Ascending aorta (tissue), 2 donors: ENCODE data around the gene ZNF211. TPM values are rescaled to one million over a fixed set of nuclear protein-coding genes. Genes with fewer than 3 reads are reported as not detected.

Source experiments
- DNase-seq, 2 donors: peaks; one replicate each; pipeline ENCODE4 v3.0.0-alpha.2; 2019; ENCODE audit warnings: low spot score in 2 of 2
- H3K27ac ChIP-seq, 2 donors: fragments of 200-600 bp; sonication (generic); one replicate each; pipeline ENCODE4 v1.5.1; 2016 to 2017; ENCODE audit warnings: mild to moderate bottlenecking in 1 of 2
- H3K27me3 ChIP-seq: fragments of 200-600 bp; sonication (generic); one replicate; pipeline ENCODE4 v1.5.1; 2017
- H3K36me3 ChIP-seq, 2 donors: fragments of 200-600 bp; sonication (generic); one replicate each; pipeline ENCODE4 v1.5.1; 2016
- H3K4me1 ChIP-seq, 2 donors: fragments of 200-600 bp; sonication (generic); one replicate each; pipeline ENCODE4 v1.5.1; 2016 to 2017; ENCODE audit warnings: mild to moderate bottlenecking in 1 of 2
- H3K4me3 ChIP-seq, 2 donors: fragments of 200-600 bp; sonication (generic); one replicate each; pipeline ENCODE4 v1.5.1; 2016 to 2017; ENCODE audit warnings: mild to moderate bottlenecking in 1 of 2
- H3K9me3 ChIP-seq, 2 donors: fragments of 200-600 bp; sonication (generic); one replicate each; pipeline ENCODE4 v1.5.1; 2016
- intact Hi-C: fragments of 100-400 bp; cut with DNase I; formaldehyde crosslinking; loops from one replicate; pipeline ENCODE4 v1.15.1; 2023
- total RNA-seq: library from RNA; depleted of rRNA; stranded (reverse); fragments of >200 nt; gene quantifications from one replicate; pipeline ENCODE4 v1.1.0, GENCODE V29; 2016
- TF ChIP-seq, protein P1 (sequence below), 3 experiments: fragments of 200-600 bp in 2 of 3; fragments of 450-650 bp in 1 of 3; sonication (generic) in 2 of 3; IDR thresholded peaks; one replicate each; pipeline ENCODE4 v1.5.1; 2016 to 2019; ENCODE audit warnings: antibody characterized with exemption in 3 of 3, mild to moderate bottlenecking in 1 of 3, moderate library complexity in 1 of 3

Gene ZNF211
- total RNA-seq, 1 donor from 2014 or later = 9.9 TPM

DNA sequence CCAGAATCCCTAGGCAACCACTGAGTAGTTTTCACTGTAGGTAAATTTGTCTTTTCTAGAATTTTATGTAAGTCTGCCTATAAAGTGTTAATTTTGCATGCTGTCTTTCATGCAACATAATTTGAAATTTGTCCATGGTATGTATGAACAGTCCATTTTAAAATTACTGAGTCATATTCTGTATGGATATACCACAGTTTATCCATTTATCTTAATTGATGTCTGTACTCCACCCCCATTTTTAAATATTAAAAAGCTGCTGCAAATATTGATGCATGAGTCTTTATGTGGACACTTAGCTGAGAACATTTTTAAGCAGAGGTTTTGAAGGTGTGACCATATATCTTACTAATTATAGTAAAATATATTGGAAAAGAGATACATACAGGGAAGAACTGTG lies 9.9 kb upstream of the ZNF211 start:
- Histone ChIP-seq H3K27me3 (no peaks in the 10 kb centered on the region), H3K27ac (no peak overlapping the region), H3K9me3 (peaks cover 91 to 100% of the 10 kb centered on the region in 2 donors), H3K4me1 (no peaks in the 10 kb centered on the region), H3K4me3 (no peak overlapping the region), H3K36me3 (peaks cover 44 to 70% of the 10 kb centered on the region in 2 donors)
- TF ChIP-seq, protein P1, sequence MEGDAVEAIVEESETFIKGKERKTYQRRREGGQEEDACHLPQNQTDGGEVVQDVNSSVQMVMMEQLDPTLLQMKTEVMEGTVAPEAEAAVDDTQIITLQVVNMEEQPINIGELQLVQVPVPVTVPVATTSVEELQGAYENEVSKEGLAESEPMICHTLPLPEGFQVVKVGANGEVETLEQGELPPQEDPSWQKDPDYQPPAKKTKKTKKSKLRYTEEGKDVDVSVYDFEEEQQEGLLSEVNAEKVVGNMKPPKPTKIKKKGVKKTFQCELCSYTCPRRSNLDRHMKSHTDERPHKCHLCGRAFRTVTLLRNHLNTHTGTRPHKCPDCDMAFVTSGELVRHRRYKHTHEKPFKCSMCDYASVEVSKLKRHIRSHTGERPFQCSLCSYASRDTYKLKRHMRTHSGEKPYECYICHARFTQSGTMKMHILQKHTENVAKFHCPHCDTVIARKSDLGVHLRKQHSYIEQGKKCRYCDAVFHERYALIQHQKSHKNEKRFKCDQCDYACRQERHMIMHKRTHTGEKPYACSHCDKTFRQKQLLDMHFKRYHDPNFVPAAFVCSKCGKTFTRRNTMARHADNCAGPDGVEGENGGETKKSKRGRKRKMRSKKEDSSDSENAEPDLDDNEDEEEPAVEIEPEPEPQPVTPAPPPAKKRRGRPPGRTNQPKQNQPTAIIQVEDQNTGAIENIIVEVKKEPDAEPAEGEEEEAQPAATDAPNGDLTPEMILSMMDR (IDR thresholded peaks at IDR 0.05) = no peak
- DNase-seq = no peak
- intact Hi-C loops = no loop called here

GRCh38 chr19:57633832-57634131 lies 814 bp downstream of the ZNF211 start:
- peaks cover 44 to 76% of the 10 kb centered on the region in 2 donors for H3K9me3 ChIP-seq
- no peak for DNase-seq
- intact Hi-C loops = no loop called here
- no peak overlapping the region for H3K27ac ChIP-seq
- H3K4me3 ChIP-seq = peak overlapping the region; percentile 73 to 96
- TF ChIP-seq, protein P1 (IDR thresholded peaks at IDR 0.05) = no peak
- H3K4me1 ChIP-seq = peaks cover 0 to 3% of the 10 kb centered on the region in 2 donors
- H3K27me3 ChIP-seq = no peaks in the 10 kb centered on the region
- H3K36me3 ChIP-seq = peaks cover 23 to 56% of the 10 kb centered on the region in 2 donors

GRCh38 chr19:57637379-57637778 lies 4.4 kb downstream of the ZNF211 start:
- peaks cover 57 to 78% of the 10 kb centered on the region in 2 donors for H3K36me3 ChIP-seq
- no peaks in the 10 kb centered on the region for H3K27me3 ChIP-seq
- H3K27ac ChIP-seq = no peak overlapping the region
- TF ChIP-seq, protein P1 (IDR thresholded peaks at IDR 0.05) = no peak
- DNase-seq = no peak
- H3K9me3 ChIP-seq = peaks cover 65 to 80% of the 10 kb centered on the region in 2 donors
- H3K4me3 ChIP-seq = no peak overlapping the region
- intact Hi-C loops = no loop called here
- peaks cover 0 to 3% of the 10 kb centered on the region in 2 donors for H3K4me1 ChIP-seq

DNA sequence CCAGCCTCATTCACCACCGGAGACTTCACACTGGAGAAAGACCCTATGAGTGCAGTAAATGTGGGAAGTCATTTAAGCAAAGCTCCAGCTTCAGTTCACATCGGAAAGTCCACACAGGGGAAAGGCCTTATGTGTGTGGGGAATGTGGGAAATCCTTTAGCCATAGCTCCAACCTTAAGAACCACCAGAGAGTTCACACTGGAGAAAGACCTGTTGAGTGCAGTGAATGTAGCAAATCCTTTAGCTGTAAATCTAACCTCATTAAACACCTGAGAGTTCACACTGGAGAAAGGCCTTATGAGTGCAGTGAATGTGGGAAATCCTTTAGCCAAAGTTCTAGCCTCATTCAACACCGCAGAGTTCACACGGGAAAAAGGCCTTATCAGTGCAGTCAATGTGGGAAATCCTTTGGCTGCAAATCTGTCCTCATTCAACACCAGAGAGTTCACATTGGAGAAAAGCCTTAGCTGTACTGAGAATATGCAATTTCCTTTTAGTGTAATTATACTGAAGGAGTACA lies 8.8 kb downstream of the ZNF211 start:
- no peak overlapping the region for H3K27ac ChIP-seq
- H3K4me3 ChIP-seq = no peak overlapping the region
- no peak for DNase-seq
- intact Hi-C loops = no loop called here
- H3K9me3 ChIP-seq = peaks cover 71 to 96% of the 10 kb centered on the region in 2 donors
- H3K27me3 ChIP-seq = no peaks in the 10 kb centered on the region
- peaks cover 47 to 66% of the 10 kb centered on the region in 2 donors for H3K36me3 ChIP-seq
- TF ChIP-seq, protein P1 (IDR thresholded peaks at IDR 0.05) = no peak
- no peaks in the 10 kb centered on the region for H3K4me1 ChIP-seq

GRCh38 chr19:57642396-57643046 lies 9.6 kb downstream of the ZNF211 start:
- Histone ChIP-seq H3K27me3 (no peaks in the 10 kb centered on the region), H3K36me3 (peaks cover 41 to 59% of the 10 kb centered on the region in 2 donors), H3K4me3 (no peak overlapping the region), H3K9me3 (peaks cover 65 to 96% of the 10 kb centered on the region in 2 donors), H3K4me1 (no peaks in the 10 kb centered on the region), H3K27ac (no peak overlapping the region)
- intact Hi-C loops = no loop called here
- TF ChIP-seq, protein P1 (IDR thresholded peaks at IDR 0.05) = no peak
- no peak for DNase-seq
